ENCODE results near the gene PDHX.

- TF ChIP-seq EP300 (IDR thresholded peaks at IDR 0.05; ENCODE audit: borderline replicate concordance in 1 of 2, control insufficient read depth in 1 of 2, low read depth in 2 of 2, low read length in 2 of 2): no peak
- TF ChIP-seq CTCF (IDR thresholded peaks at IDR 0.05 in 2 of 3, conservative IDR thresholded peaks at IDR 0.05 in 1 of 3; ENCODE audit: control insufficient read depth in 2 of 3, extremely low read depth in 1 of 3, insufficient read depth in 1 of 3, low read depth in 3 of 3, low read length in 3 of 3): no peak
- TF ChIP-seq, protein P1, sequence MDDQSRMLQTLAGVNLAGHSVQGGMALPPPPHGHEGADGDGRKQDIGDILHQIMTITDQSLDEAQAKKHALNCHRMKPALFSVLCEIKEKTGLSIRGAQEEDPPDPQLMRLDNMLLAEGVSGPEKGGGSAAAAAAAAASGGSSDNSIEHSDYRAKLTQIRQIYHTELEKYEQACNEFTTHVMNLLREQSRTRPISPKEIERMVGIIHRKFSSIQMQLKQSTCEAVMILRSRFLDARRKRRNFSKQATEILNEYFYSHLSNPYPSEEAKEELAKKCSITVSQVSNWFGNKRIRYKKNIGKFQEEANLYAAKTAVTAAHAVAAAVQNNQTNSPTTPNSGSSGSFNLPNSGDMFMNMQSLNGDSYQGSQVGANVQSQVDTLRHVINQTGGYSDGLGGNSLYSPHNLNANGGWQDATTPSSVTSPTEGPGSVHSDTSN (IDR thresholded peaks at IDR 0.05; ENCODE audit: insufficient replicate concordance, low read depth, low read length): no peak
- TF ChIP-seq TAF1 (IDR thresholded peaks at IDR 0.05; ENCODE audit: borderline replicate concordance, low read depth, low read length): no peak
- TF ChIP-seq POLR2AphosphoS5 (IDR thresholded peaks at IDR 0.05; ENCODE audit: low read length): no peak
- no peak for TF ChIP-seq POLR2A (IDR thresholded peaks at IDR 0.05; ENCODE audit: low read depth, low read length)
Observed at GRCh38 chr11:34959770-34960169, 43.4 kb downstream of the PDHX start.

All from GM12878 (cell line).